HG03521 (cell line): ENCODE data around the gene NATD1.
A peak's percentile ranks its signal among the peaks of the same experiment; 100 is the strongest.

Experiments
- ATAC-seq: cut with Tn5 transposase; IDR thresholded peaks from one replicate; pipeline ENCODE4 v1.9.1; 2021; ENCODE audit warnings: mild to moderate bottlenecking, moderate library complexity; ENCODE audit not compliant: unreplicated experiment

The NATD1 gene

GRCh38 chr17:21275579-21276263 lies 22.5 kb upstream of the NATD1 start:
- peak; percentile 89 for ATAC-seq

- ATAC-seq, result peak; percentile 12
Measured at GRCh38 chr17:21275047-21275578, 21.9 kb upstream of the NATD1 start.

DNA sequence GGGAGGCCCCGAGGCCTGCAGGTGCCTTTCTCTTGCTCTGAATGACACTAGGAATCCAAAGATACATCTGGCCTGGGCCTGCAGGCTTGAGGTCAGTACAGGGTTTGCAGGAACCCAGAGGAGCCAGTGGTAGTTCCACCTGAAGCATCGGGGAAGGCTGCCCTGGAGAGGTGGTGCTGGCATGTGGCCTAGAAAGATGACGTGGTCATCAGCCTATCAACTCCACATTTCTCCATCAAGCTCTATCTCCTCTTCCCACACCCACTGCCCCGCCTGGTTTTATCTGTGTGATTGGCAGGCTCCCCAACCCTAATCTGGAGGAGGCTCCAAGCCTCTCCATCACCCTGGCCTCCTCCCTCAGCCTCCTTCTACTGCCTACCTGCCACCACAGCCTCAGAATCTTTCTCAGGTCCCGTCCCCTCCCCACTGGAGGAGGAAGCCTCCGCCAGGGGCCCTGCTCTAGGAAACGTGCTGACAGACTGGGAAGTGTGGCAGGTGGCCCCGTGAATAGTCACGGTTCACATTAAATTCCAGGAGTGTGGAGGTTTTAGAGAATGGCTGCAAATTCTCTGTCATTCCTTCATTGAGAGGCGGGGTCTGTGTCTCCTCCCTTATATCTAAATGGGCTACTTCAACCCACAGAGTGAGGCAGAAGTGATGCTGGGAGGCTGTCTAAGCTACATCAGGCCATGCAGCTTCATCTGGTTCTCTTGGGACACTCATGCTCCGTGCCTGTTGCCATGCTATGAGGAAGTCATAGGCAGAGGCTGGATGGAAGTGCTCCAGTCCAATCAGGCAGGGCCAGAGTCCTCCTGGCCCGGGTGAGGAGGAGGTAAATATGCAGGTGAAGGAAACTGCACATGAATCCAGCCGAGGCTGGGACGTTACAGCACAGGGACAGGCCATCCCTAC lies 19.9 kb upstream of the NATD1 start:
- ATAC-seq, result no peak

GRCh38 chr17:21272250-21272649 lies 19.0 kb upstream of the NATD1 start:
- no peak for ATAC-seq

DNA sequence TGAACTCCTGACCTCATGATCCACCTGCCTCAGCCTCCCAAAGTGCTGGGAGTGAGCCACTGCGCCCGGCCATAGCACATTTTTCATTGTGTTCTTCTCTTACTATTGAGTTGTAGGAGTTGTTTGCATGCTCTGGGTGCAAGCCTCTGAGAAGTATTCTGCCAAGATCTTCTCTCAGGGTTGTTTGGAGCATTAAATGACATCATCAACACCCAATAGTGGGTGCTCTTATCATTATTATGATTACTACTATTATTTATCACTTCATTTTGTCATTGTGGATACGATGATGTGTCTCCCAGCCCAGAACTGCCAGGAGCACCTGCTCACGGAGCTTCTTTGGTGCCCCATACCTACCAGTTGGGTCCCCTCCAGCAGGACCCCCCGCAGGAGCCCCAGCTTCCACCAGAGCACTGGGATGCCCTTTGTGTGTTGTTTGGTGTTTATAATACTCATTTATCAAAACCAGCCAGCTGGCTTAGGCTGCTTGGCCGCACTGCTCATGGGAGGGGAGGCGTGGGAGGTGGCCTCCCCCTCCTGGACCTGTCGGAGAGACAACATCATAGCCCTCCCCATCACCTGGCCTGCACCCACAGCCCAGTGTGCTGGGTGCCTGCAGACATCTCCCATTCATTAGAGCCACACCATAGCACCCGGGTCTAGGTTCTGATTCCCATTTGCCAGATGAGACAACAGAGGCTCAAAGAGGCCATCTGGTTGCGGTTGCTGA lies 18.4 kb upstream of the NATD1 start:
- no peak for ATAC-seq

GRCh38 chr17:21269394-21269793 lies 16.2 kb upstream of the NATD1 start:
- no peak for ATAC-seq

GRCh38 chr17:21268596-21269188 lies 15.5 kb upstream of the NATD1 start:
- no peak for ATAC-seq

DNA sequence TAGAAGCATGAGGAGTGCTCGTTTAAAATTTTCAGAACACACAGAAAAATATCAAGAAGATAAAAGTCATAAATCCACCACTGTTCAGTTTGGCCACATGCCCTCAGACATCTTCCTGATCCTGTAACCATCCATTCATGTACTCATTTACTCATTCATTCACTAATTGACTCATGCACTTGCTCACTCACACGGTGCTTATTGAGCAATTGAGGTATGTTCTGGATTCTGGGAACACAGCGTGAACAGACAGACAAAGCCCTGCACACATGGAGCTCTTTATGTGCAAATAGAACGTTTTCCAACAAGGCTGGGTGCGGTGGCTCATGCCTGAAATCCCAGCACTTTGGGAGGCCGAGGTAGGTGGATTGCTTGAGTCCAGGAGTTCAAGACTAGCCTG lies 10.2 kb upstream of the NATD1 start:
- no peak for ATAC-seq

DNA sequence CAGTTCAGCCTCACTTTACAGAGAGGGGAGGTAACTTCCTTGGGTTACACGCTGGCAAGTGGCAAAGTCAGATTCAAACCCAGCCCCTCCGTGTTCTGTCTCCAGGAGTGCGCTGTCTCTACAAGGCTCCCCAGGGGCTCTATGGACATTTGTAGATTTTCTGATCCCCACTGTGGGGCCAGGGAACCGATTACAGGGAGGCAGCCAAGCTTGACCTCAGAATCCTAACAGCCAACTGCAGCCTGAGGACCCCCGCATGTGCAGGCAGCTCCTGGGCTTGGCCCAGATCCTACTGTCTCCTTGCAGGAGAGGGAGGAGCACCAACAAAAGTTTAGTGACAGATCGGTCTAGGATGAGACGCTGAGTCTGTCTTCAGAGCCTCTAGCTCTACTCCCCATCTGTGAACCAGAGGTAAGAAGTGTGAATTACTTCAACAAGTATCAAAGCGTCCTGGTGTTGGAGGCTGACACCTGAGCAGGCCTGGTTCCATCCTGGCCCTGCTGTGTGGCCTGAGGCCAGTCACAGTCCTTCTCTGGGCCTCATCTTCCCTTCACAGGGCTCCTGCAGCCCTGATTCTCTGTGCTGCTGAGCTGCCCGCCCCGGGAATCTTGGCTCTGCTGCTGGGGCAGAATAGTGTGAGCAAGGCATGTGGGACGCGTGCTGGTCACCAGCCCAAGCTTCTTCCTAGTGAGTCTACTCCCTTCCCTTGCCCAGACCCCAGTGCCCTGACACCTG lies 9.2 kb upstream of the NATD1 start:
- no peak for ATAC-seq

GRCh38 chr17:21258593-21258992 lies 5.4 kb upstream of the NATD1 start:
- ATAC-seq, result no peak

GRCh38 chr17:21253646-21254441 lies 634 bp upstream of the NATD1 start:
- peak; percentile 3 for ATAC-seq

- no peak for ATAC-seq
Measured at GRCh38 chr17:21252289-21252795, 868 bp downstream of the NATD1 start.

DNA sequence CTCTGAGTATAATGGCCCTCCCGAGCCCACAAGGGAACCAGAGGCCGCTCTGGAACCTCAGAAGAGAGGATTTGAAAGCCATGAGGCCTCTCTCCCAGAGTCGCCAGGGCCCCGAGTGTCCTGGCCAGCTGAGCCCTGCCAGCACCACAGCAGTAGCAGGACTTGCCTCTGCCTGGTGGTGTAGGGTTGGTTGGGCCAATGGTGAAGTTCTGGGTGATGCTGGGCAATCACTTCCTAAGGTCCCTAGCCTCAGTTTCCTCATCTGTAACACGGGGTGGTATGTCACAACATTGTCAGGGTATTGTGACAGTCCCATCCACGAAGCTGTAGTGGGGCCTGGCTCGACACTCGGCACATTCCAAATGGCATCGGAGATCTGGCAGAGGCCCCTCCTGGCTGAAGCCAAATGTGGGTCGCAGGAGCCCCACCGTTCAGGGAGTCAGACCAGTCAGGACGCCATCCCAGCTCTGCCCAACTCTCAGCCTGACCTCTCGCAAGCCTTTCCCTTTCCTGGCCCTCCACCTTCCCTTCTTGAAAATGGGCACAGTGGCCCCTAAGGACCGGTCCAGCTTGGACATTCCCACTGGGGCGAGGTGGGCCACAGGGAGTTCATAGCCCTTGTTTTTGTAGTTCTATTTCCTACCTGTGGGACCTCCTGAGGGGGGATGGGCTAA lies 1.7 kb downstream of the NATD1 start:
- no peak for ATAC-seq

DNA sequence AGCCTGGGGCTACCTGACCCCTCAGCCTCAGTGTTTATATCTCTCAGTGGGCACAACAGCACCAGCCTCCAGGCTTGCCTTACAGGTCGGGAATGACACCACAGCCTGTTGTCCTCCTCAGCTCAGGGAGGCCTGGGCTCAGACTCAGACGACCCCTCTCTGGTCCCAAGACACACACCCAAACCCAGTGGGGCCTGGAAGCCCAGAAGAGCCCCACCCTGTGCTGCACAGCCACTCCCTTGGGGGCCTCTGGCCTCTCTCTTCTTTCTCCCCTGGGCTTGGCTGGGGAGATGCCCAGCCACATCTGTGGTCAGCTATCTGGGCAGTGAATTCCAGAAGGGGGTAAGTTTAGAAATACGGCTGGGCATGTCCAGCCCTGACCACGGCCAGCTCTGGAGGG lies 2.4 kb downstream of the NATD1 start:
- ATAC-seq, result no peak

- ATAC-seq, result no peak
Measured at GRCh38 chr17:21249920-21250703, 3.1 kb downstream of the NATD1 start.

DNA sequence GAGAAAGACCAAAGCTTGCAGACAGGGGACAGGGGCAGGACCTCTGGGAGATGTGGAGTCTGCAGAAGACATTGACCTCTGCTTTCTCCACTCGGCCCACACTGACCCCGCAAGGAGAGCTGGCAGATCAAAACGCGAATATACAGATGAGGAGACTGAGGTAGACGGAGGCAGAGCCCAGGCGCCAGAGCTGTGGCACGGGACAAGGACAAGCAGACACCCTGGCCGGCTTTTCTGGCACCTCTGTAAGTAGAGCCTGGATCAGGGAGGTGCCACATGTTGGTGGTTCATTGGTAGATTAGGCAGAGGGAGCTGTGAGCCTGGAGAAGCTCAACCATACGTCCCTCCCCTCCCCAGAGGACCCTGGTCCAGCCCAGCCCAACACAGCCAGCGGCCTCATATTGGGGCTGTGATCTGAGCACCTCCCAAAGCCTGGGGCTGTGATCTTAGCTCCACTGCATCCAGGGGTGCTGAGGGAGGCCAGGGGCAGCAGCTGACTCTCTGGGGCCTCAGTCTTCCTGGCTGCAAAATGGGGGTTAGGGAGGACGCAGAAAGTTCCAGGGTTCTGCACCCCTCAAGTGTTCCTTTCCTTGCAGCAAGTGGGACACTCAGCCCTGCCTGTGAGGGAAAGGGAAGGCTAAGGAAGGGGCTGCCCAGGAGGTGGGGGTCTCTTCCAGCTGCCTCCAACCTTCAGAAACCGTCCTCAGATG lies 4.0 kb downstream of the NATD1 start:
- no peak for ATAC-seq

DNA sequence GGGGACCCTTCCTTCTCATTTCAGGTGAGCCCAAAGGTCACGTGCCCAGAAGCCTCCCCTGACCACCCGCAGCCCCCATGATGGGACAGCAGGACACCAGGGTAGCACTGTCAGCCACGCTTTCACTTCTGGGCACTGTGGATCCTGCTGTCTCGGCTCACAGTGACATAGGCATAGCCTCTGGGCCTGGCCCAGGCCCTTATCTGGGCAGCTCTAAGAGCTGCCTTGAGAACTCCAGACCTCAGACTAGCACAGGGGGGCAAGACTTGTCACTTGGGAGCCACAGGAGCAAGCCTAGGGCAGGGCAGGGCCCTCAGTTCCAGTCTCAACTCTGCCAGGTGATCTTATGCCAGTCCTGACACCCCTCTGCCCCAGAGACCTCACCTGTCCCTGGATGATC lies 4.7 kb downstream of the NATD1 start:
- ATAC-seq, result no peak
